GM18907 (cell line): ENCODE results near the gene SLC25A4.
"Not testable (repeated sequence)": the region's sequence is repeated elsewhere in the genome, so short reads cannot be mapped to it uniquely, and the experiment has no call there.

Experiments used
- ATAC-seq: cut with Tn5 transposase; IDR thresholded peaks from one replicate; pipeline ENCODE4 v1.9.1; 2021; ENCODE audit warnings: mild to moderate bottlenecking, moderate library complexity; ENCODE audit not compliant: unreplicated experiment

Gene SLC25A4

DNA sequence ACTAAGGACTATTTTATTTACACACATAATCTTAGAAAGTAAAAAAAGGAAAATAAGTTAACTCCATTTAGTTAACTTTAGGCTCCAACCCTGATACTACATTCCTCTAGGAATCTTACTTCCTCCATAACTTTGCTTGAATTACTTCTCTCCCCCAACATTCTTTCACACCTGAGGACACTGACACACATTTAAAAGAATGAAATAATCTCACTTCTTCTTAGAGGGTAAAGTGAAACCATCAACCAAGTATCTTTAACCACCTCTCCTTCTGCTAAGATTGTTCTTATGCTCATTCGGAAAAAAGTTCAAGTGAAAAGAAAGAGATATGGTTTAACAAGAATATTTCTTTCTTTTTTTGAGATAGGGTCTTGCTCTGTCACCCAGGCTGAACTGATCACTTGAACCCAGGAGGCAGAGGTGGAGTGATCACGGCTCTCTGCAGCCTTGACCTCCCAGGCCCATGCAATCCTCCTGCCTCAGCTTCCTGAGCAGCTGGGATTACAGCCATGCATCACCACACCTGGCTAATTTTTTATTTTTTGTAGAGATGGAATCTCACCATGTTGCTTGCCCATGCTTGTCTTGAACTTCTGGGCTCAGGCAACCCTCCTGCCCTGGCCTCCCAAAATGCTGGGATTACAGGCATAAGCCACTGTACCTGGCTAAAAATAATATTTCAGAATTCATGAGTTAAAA lies 28.5 kb downstream of the SLC25A4 start:
- ATAC-seq = peak; percentile 81

DNA sequence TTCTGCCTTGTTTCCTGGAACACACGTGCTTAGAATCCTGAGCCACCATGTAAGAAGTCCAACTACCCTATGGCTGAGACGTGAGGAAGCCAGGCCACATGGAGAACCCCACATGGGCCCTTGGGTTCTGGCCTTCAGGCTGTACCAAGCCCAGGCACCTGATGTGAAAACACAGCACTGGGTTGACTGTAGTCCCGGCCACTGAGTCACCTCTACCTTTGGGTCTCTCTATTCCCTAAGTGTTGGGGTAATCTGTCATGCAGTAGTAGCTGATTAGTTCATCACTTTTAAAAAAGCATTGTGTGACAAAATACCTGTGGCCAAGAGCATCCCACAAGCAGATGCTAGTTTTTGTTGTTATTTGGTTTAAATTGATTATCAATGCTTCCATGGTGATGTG lies 36.4 kb downstream of the SLC25A4 start:
- no peak for ATAC-seq

DNA sequence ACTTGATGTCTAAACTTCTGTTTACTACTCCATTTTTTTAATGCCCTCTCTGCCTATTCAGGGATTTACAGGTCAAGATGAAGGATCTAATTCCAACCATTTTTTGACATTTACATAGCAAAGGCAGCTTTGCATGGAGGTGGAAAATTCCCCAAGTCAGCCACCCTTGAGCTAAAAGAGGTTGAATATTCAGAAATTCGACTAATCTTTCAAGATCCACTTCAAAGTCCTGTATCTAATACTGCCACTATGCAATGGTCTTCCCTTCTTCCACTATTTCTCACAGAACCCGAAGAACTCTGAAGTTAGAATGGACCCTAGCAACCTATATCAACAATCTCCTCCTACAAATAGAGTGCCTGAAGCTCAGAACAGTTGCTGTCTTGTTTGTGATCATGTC lies 39.2 kb downstream of the SLC25A4 start:
- ATAC-seq = no peak

DNA sequence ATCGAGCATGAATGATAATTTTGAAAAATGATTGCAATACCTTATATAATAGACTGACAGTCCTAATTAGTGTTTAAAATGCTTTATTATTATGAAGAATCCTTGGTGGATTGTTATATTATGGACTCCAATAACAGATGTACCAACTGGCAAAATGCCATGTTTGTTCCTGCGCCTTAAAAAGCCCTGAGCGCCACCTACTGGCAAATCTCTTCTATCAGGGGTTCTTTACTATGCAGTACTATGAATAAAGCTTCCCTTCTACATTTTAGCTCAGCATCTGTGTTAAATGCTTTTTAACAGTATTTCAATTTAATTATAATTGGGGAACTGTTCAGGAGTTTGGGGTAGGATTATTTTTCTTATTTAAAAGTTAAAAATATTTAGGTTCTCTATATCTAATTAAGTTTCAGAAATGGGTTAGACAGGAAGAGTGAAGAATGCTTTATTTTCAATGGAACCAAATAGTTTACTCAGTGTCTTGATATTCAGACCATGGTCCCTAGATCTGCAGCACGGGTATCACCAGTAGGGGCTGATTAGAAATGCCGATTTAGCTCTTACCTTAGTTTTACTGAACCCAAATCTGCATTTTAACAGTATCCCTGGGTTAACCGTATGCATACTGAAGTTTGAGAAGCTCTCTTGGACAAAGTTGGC lies 40.7 kb downstream of the SLC25A4 start:
- ATAC-seq = no peak

DNA sequence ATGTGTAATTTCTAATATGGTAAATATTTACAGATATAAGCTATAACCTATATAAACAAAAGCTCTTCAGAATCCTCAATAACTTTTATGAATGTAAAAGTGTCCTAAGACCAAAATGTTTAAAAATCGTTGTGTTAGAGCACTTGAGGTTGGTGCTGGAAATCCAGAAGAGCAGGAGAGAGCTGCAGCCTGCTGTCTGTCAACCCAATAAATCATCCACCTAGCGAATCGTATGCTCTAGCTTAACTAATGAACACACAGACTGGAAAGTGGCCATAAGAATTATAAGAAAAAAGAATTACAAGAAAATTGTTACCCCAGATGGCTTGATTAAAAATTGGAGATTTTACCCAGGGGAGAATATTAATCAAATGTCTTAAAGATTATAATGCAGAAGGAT lies 43.7 kb downstream of the SLC25A4 start:
- ATAC-seq = no peak

DNA sequence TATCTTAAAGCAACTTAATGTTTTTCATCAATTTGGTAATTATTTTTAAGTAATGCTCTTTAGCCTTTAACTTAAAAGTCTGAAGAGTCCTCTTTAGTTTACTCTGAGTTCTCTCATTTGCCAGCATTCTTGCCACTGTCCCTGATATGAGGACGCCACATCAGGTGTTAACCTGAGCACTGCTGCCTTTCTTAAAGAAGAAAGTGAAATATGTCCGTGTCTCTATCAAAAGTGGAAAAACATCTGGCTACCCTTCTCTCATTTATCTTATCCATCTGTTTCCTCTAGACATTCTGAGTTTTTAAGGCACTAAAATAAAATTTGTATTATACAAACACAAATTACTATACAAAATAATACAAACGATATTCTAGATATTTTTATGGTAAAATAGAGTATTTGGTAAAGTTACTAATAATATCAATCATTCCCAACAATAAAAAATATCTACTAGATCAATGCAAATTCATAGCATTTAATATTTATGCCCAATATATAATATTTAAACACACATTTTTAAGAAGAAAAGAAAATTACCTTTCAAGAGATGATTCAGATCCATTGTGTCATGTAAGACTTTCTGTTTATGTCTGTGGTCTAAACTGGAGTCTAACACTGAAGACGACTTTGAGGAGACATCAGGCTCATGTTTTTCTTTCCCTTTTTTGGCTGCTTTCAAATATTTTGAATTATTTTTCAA lies 46.7 kb downstream of the SLC25A4 start:
- ATAC-seq = no peak

DNA sequence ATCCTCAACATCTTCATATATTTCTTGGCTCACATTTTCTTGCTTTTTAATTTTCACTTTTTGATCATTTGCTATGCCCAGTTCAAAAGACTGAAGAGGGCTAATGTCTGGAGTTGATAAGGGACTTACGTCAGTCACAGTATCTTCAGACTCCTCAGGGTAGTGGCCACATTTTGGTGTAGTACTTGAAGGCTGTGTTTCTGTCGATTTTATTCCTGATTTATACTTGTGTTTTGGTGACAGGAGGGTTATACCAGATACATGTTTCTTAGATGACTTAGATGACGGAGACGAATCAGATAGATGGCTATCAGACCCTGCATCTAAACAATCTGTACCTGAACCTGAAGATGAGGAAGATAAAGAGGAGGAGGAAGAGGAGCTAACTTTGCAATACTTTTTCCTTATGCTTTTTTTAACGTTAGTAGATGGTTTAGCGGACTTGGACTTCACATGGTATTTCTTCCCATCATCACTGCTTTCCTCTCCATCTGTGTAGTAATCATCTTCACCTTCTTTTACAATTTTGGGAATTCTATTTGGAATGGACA lies 47.3 kb downstream of the SLC25A4 start:
- ATAC-seq = no peak

DNA sequence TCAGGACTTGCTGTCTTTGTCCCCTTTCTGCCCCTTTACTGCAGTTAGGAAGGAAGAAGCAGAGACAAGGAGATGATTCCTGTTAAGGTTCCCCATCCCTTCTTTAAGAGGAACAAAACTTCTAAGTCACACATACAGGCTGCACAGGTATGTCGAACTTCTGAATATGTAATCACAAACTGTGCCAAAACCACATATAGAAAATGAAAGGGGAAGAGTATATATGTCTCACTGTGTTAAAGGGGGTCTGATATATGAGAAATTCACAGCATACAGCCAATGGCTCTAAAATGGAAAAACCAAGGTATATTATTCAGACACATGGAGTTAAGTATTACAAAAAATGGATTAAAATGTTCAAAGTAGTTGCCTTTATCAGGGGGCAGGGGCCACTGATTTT lies 49.0 kb downstream of the SLC25A4 start:
- peak; percentile 84 for ATAC-seq

DNA sequence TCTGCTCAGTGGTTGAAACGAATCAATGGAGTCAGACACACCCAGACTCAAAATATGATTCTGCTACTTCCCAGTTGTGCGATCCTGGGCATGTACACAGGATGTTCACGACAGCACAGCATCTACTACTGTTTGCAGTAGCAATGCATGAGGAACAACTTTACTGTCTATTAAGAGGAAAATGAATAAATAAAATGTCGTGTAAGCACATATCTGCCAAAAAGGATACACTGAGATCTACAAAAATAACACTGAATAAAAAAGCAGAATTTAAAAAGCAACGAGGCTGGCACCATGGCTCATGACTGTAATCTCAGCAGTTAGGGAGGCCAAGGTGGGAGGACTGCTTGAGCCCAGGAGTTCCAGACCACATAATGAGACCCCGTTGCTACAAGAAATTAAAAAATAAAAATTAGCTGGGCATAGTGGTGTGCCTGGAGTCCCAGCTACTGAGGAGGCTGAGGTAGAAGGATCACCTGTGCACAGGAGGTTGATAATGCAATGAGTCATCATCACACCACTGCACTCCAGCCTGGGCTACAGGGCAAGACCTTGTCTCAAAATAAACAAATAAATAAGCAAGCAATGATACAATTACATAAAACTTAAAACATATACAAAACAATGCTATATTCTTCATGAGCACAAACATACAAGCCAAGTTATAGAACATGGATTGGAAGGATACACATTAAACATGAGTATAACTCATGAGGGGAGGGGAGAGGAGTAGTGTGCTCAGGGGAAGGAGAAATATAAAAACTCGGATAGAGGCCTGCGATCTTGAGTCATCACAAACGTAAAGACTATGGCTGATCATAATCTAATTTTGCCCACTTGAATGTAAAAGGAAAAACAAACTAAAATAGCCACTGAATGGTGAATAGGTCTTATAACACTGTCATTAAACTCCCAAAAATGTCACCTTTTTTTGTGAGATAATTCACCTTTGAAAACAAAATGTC lies 52.1 kb downstream of the SLC25A4 start:
- ATAC-seq = no peak

DNA sequence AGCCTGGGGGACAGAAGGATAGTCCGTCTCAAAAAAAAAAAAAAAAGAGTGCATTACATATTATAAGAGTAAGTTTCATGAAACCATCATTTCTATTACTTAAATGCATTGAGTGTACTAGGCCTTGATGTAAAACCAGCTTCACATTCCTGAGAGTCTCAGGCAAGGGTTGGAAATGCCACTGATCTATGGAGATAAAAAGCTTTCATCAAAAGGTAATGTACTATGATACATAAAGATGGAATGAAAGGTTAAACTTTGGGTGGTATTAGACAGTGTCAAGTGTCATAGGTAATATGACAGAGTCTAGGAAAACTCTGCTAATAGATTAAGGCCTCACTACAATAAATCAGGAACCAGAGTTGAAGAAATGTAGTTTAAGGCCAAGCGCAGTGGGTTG lies 53.4 kb downstream of the SLC25A4 start:
- no peak for ATAC-seq

DNA sequence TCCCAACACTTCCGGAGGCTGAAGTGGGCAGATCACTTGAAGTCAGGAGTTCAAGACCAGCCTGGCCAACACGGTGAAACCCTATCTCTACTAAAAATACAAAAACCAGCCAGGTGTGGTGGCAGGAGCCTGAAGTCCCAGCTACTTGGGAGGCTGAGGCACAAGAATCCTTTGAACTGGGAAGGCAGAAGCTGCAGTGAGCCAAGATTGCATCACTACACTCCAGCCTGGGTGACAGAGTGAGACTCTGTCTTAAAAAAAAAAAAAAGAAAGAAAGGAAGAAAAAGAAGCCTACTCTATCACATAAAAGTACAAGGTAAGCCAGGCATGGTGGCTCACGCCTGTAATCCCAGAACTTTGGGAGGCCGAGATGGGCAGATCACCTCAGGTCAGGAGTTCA lies 55.1 kb downstream of the SLC25A4 start:
- not testable (repeated sequence) for ATAC-seq
